NCI-H2029 treated with DMSO at 0.1 percent for 48 hours (cell line): ENCODE results near the gene DNAAF6.

ENCODE experiments used
- DNase-seq: peaks from one replicate; lab custom pipeline; 2025; lab: John Stamatoyannopoulos, UW

Gene DNAAF6

GRCh38 chrX:107293056-107293455 is 86.6 kb downstream of the DNAAF6 start:
- DNase-seq: no peak
